T-helper 1 cell (primary cell): ENCODE results near the gene ANXA3.
A peak's percentile ranks its signal among the peaks of the same experiment; 100 is the strongest.

Experiments used
- DNase-seq, 5 donors: peaks; one replicate each; pipeline ENCODE4 v3.0.0-alpha.2; 2012 to 2020

Gene ANXA3

DNA sequence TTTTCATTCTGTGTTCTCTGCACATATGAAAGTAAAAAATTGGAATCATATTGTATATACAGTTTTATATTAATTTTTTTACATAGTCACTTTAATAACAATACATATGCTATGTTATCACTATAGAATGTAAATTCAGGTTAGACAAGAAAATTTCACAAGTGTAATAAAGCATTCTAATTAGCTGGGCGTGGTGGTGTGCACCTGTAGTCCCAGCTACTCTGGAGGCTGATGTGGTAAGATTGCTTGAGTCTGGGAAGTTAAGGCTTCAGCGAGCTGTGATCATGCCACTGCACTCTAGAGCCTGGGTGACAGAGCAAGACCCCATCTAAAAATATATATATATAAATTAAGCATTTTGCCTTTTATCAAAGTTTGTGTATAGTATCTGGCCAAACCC, 95.7 kb downstream of the ANXA3 start:
- no peak for DNase-seq

DNA sequence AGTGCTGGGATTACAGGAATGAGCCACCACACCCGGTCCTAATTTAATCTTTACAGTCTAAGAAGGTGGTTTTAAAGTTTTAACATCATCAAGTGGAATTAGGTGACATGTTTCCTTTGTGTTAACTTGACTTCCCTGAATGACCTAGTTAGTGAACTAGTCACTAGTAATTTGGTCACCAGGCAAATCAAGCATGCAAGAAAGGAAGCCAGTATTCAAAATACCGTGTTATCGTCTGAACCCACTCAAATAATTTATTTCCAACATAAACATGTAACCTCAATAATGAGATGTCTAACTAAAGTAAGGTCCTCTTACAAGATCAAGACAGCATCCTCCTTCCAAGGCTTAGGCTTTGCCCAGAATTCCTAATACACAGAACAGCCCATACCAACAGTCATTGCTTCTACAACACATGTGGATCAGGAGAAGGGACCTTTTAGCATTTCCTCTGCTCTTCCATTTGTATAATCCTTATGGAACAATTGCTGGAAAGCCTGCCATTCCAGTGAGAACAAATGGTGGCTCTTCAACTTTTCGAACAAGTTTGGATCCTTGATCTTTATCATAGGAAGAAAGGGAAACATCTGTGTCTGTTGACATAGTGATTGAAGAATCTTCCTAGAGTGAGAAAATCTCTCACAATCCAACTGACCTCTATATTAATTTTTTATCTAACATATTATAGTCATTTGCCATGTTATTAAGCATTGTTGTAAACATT, 97.2 kb downstream of the ANXA3 start:
- no peak for DNase-seq

DNA sequence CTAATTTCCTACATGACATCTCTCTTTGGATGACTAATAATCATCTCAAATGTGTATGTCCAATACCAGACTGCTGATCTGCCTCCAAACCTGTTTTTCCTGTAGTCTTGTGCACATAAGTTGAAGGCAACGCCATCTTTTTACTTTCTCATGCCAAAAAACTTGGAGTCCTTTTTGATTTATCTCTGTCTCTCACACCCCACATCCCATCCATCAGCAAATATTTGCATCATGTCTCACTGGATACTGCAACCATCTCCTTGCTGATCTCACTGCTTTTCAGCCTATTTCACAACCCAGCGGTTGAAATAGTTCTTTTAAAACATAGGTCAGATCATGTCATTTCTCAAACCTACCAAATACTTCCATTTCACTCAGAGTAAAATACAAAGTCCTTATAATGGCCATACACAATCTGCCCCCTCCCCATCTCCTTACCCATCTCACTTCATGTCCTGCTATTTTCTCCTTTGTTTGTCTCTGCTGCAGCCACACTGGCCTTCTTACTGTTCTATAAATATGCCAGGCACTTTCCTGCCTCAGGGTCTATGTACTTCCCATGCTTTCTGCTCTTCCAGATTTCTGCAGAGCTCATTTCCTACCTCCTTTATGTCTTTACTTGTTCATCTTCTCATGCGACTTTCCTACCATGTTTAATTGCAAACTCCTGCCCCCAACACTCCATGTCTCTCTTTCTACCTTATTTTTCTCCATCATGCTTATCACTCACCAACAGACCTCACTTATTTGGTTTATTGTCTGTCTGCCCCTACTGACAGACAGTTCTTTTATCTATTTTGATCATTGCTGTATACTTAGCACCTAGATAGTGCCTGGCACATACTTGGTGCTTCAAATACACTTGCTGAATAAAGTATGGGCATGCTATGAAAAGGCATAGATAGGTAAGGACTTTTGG, 98.8 kb downstream of the ANXA3 start:
- no peak for DNase-seq

DNA sequence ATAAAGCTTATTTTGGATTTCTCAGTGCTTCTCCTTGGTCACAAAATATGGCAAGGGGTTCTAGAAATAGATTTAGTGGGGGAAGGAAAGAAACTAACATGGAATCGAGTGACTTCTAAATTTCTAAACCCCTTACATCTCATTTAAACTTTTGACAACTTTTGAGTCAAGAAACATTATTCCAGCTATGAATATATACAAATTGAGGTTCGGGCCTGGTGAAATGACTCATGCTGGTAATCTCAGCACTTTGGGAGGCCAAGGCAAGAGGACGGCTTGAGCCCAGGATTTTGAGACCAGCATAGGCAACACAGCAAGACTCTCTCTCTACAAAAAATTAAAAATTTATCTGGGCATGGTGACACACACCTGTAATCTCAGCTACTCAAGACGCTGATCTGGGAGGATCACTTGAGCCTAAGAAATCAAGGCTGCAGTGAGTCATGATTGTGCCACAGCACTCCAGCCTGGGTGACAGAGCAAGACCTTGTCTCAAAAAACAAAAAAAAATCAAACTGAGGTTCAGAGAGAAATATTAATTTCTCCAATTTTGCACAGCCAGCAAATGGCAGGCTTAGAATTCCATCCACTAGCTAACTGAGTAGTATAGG, 99.8 kb downstream of the ANXA3 start:
- DNase-seq, result no peak

DNA sequence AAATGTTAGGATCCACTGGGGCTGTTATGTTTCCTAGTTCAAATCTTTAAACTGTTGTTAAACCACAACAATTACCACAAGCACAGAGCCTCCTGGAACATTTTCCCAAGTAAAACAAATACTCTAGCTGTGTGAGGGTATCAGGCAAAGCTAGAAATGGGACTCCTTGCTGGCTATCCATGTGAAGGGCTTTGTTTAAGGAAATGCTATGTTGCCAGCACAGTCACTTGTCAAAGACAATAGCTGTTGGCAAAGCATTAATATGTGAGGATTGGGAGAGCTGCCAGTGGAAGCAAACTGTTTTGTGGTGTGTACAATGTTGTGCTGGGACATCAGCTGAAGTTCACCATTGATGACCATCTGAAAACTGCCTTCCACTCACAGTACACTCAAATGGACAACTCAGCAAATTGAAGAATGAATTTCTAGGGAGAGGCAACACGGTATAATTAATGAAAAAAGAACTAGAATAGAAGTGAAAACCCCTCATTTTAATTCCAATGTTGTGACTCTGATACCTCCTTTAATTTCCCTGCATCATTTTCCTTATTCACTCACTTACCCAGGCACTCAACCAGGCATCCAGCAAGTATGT, 100.8 kb downstream of the ANXA3 start:
- no peak for DNase-seq

DNA sequence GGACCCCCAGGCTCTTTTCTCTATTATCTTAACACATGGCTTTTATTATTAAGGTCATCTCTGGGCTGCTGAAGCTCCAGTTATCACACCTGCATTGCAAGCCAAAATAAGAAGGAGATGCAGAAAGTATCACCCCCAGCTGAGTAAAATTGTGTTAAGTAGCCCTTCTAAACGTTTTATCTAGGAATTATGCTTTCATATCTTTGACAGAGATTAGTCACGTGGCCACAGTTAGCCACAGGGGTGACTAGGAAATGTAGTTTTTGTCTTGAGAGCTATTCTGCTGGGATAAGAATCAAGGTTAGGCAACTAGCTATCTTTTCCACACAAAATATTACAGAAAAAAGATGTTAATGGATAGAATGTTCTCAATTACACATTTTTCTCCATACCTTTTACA, 102.1 kb downstream of the ANXA3 start:
- DNase-seq, result no peak

DNA sequence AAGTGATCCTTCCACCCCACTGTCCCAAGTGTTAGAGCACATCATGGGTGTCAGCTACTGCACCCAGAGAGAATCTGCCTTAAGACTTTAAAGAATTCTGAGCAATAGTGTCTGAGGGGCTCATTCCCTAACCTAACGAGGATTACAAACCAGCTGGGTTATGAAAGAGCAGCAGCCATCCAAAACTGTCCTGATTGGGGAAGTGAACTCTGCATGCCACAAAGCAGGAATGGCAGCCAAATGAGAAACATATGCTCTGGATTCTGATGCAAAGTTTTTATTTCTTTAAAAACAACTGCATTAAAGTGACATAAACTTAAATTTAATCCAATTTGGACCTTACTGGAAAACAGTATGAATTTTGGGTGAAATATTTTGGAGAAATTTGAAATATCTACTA, 103.2 kb downstream of the ANXA3 start:
- DNase-seq, result no peak

DNA sequence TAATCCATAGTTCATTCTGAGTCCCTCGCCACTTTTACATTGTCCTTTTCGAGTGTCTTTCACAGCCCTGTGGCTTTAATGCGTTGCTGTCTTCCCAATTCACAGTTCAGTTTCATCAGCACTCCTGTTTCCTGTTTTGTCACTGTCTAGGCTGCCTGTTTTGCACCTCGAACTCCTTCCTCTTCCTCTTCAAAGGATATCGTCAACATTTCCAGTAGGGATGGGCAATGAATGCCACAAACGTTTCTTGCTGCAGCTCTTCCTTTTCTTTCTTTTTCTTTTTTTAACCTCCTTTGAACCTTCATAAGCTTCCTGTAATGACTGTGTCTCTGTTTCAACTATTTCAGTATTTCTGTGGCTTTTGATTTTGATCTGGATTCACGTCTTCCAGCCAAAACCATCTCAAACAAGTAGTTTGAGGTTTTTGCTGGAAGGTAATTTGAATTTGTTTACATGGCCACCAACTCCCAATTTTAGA, 105.4 kb downstream of the ANXA3 start:
- DNase-seq, result peak in 1 of 5 donors; percentile 75

DNA sequence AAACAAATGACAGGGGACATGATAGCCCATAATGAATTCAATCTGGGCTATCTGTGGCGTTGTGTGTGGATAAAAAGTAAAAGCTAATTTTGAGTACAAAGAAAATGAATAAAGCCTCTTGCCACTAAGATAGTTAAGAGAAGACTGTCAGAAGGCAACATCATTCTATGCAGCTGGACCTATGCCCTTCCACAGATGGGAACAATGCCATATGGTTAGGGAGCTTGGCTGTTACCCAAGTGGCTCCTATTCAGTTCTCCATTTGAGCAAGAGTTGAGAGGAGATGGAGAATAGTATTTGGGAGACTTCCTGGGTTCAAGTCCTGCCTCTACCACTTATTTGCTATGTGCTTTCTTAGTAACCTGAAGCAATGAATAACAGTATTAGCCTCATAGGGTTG, 107.7 kb downstream of the ANXA3 start:
- no peak for DNase-seq

DNA sequence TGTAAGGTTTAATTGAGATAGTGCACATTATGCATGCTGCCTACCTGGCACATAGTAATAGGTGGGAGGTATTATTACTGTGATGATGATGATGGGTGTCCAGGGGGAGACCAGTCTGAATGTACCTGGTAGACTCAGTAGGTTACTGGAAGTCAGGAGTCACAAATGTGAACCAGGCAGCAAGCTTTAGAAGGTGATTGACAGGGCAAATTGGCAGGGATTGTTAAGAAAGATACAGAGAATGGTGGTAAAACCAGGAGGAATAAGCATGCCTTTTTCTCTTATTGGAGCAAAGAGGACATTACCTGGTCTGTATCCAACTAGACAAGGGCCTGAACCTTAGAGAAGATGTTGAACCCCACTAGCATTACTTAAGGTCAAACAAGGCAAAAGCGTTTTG, 108.1 kb downstream of the ANXA3 start:
- no peak for DNase-seq
